ENCODE results near the gene VPS13D. TPM values are rescaled to one million over a fixed set of nuclear protein-coding genes. Genes with fewer than 3 reads are reported as not detected.
A peak's percentile ranks its signal among the peaks of the same experiment; 100 is the strongest.

The VPS13D gene
- total RNA-seq, 1 donor from 2014 or later = 33.6 TPM

DNA sequence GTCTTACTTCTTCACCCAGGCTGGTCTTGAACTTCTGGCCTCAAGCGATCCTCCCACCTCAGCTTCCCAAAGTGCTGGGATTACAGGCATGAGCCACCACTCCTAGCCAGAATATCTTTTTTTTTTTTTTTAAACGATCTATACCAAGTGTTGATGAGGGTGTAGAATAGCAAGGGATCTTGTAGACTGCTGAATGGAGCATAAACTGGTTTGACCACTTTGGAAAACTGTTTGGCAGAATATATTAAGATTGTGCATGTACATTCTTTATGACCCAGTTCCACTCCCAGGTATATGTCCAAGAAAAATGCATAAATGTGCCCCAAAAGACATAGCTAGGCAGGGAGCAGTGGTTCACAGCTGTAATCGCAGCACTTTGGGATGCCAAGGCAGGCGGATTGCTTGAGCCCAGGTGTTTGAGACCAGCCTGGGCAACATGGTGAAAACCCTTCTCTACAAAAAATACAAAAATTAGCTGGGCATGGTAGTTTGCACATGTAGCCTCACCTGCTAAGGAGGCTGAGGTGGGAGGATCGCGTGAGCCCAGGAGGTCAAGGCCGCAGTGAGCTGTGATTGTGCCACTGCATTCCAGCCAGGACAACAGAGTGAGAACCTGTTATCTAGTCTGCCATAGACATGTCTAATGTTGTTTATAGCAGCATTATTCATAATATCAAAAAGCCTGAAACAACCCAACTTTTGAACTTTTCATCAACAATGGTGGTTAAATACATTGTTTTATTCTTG is 184.0 kb downstream of the VPS13D start:
- H3K4me3 Mint-ChIP-seq = no peak overlapping the region
- H3K27me3 Mint-ChIP-seq (ENCODE audit: insufficient read depth) = no peaks in the 10 kb centered on the region
- H3K9me3 Mint-ChIP-seq = peaks cover 16% of the 10 kb centered on the region
- peaks cover 22% of the 10 kb centered on the region for H3K4me1 Mint-ChIP-seq (ENCODE audit: low read depth)
- intact Hi-C loops (cut with micrococcal nuclease) = loop anchor here (1.0 to 2.0 kb wide), 2 partner anchors 20 to 35 kb away; no protein-coding TSS in a partner anchor
- H3K27ac Mint-ChIP-seq = no peak overlapping the region
- H3K36me3 Mint-ChIP-seq (ENCODE audit: low read depth) = peaks cover 58% of the 10 kb centered on the region
- no peak for DNase-seq (ENCODE audit: low spot score)

DNA sequence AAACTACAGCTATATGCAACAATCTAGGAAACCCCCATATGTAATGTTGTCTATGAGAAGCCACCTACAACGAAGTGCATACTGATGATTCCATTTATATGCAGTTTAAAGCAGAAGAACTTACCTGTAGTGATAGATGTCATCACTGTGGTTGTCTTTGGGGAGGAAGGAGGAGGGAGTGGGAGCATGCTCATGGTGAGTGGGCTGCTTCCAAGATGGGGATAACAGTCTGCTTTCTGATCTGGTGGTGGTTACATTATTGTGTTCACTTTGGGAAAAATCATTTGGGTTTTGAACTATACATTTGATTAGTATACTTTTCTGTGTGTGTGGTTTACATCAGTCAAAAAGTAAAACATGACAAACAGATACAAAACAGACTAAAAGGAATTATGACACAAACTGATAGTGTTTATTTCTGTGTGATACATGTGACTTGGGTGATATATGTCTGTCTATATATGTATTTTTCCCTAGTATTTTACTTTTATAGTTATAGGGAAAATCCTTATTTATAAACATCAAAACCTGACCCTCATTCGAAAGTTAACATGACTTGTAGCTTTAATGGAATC is 184.7 kb downstream of the VPS13D start:
- no peak for DNase-seq (ENCODE audit: low spot score)
- Mint-ChIP-seq H3K36me3 (ENCODE audit: low read depth) (peaks cover 61% of the 10 kb centered on the region), H3K9me3 (peaks cover 15% of the 10 kb centered on the region), H3K27me3 (ENCODE audit: insufficient read depth) (no peaks in the 10 kb centered on the region), H3K4me3 (no peak overlapping the region), H3K27ac (peak overlapping the region; percentile 29), H3K4me1 (ENCODE audit: low read depth) (peaks cover 22% of the 10 kb centered on the region)
- intact Hi-C loops (cut with micrococcal nuclease) = loop anchor here (1.0 to 2.0 kb wide), 2 partner anchors 20 to 34 kb away; no protein-coding TSS in a partner anchor

DNA sequence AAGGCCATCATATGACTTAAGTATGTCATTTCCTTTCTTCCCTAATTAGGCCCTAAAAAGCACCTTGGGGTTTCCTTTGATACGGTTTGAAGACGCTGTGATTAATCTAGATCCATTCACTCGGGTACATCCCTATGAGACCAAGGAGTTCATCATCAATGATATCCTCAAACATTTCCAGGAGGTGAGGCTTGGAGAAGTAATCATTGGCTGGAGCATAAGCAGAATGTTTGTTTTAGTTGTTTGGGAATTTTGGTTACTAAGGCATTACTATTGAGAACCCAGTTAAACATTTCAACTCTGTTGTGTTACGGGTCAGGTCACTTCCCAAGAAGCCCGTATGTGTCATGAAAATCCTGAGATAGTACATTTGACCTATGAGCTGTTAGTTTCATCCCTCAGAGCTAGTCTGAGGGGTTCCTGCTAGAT is 185.2 kb downstream of the VPS13D start:
- intact Hi-C loops (cut with micrococcal nuclease) = loop anchor here (2.0 kb wide), 1 partner anchor 34 kb away; no protein-coding TSS in a partner anchor
- Mint-ChIP-seq H3K27me3 (ENCODE audit: insufficient read depth) (no peaks in the 10 kb centered on the region), H3K4me1 (ENCODE audit: low read depth) (peaks cover 22% of the 10 kb centered on the region), H3K27ac (no peak overlapping the region), H3K36me3 (ENCODE audit: low read depth) (peaks cover 56% of the 10 kb centered on the region), H3K4me3 (no peak overlapping the region), H3K9me3 (peaks cover 10% of the 10 kb centered on the region)
- DNase-seq (ENCODE audit: low spot score) = no peak

DNA sequence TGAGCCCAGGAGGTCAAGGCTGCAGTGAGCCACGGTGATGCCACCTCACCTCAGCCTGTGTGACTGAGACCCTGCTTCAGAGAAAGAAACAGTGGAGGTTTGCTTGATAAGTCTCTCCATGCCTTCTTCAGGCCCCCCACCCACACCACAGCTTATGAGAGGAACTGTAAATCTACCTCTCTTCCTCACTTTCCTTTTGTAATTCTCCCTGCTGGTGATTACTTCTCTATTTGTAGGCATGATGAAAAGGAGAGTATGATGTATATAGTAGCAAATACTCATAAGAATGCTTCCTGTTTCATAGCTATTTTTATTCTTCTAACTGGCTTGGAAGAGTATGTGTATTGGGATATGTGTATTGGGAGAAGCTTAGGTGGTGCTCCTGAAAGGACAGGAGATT is 186.3 kb downstream of the VPS13D start:
- Mint-ChIP-seq H3K4me3 (no peak overlapping the region), H3K27me3 (ENCODE audit: insufficient read depth) (no peaks in the 10 kb centered on the region), H3K36me3 (ENCODE audit: low read depth) (peaks cover 54% of the 10 kb centered on the region), H3K9me3 (peaks cover 2% of the 10 kb centered on the region), H3K4me1 (ENCODE audit: low read depth) (peaks cover 22% of the 10 kb centered on the region), H3K27ac (no peak overlapping the region)
- intact Hi-C loops (cut with micrococcal nuclease) = no loop called here
- no peak for DNase-seq (ENCODE audit: low spot score)

DNA sequence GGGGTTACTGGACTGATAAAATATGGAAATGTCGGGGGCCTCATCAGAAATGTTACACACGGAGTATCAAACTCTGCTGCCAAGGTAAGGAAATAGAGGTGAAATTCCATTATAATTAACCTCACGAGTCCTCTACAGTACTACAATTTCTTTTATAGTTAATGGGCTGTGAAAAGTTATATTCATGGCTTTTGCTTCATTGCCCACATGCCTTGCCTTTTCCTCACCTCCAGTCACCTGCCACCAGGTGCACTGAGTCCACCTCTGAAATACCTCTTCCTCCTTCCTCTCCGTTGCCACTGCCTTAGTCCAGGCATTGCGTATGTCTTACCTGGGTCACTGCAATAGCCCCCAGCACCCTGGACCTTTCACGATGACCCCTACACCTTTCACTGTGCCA is 186.9 kb downstream of the VPS13D start:
- DNase-seq (ENCODE audit: low spot score) = no peak
- Mint-ChIP-seq H3K4me1 (ENCODE audit: low read depth) (peaks cover 22% of the 10 kb centered on the region), H3K9me3 (no peaks in the 10 kb centered on the region), H3K27ac (no peak overlapping the region), H3K27me3 (ENCODE audit: insufficient read depth) (no peaks in the 10 kb centered on the region), H3K4me3 (no peak overlapping the region), H3K36me3 (ENCODE audit: low read depth) (peaks cover 56% of the 10 kb centered on the region)
- intact Hi-C loops (cut with micrococcal nuclease) = no loop called here

DNA sequence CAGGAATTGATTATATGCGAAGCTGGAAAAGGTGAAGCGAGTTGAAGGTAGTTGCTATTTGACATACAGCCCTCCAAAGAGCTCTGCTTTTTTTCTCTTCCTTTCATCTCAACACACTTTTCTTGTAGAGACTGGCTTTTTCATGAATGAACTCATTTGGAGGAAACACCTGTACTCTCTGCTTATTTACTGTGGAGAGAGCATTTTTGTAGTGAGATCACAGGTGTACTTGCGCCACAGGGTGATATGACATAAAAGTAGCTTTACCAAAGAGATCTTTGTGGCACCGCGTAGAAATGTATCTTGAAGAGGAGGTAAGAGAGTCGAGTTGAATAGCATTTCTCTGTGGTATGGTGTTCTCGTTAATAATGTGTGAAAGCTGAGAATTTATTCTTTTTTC is 187.6 kb downstream of the VPS13D start:
- peaks cover 53% of the 10 kb centered on the region for H3K36me3 Mint-ChIP-seq (ENCODE audit: low read depth)
- intact Hi-C loops (cut with micrococcal nuclease) = no loop called here
- peaks cover 22% of the 10 kb centered on the region for H3K4me1 Mint-ChIP-seq (ENCODE audit: low read depth)
- H3K27ac Mint-ChIP-seq = no peak overlapping the region
- no peaks in the 10 kb centered on the region for H3K9me3 Mint-ChIP-seq
- no peak overlapping the region for H3K4me3 Mint-ChIP-seq
- no peaks in the 10 kb centered on the region for H3K27me3 Mint-ChIP-seq (ENCODE audit: insufficient read depth)
- no peak for DNase-seq (ENCODE audit: low spot score)

DNA sequence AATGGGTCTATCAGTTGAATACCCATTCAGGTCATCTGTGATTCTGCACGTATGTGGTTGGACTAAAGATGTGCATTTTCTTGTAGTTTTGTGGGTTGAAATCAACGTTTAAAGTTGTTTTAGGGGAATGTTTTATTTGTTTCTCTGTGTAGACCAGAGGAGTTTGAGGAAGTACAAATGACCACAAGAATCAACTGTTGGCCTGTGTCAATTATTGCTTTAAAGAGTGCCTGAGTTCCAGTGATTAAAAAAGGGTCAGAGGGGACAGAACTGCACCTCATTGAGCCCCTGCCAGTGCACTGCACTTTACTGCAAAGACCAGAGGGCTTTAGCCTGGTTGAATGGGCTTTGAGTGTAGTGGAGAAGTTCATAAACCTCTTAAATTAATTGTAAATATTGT is 190.3 kb downstream of the VPS13D start:
- intact Hi-C loops (cut with micrococcal nuclease) = no loop called here
- Mint-ChIP-seq H3K4me1 (ENCODE audit: low read depth) (peaks cover 32% of the 10 kb centered on the region), H3K4me3 (no peak overlapping the region), H3K27ac (no peak overlapping the region), H3K9me3 (no peaks in the 10 kb centered on the region), H3K27me3 (ENCODE audit: insufficient read depth) (peaks cover 4% of the 10 kb centered on the region), H3K36me3 (ENCODE audit: low read depth) (peaks cover 43% of the 10 kb centered on the region)
- DNase-seq (ENCODE audit: low spot score) = no peak

DNA sequence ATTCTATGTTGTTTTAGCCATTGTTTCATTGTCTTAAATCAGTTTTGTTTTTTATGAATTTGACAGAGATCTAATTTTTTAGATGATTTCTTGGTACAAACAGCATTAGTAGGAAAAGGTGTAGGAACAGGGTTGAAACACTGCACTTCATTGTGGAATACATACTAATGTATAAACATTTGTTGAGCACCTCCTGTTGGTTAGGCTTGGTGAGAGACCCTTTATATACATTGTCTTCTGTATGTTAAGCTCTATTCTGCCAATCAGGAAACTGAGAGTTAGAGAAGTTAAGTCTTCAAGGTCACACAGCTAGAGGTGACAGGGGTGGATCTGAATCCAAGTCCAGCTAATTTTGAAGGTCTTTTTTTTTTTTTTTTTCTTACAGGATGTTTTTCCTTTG is 192.7 kb downstream of the VPS13D start:
- no peak overlapping the region for H3K4me3 Mint-ChIP-seq
- no peak overlapping the region for H3K27ac Mint-ChIP-seq
- intact Hi-C loops (cut with micrococcal nuclease) = no loop called here
- peaks cover 27% of the 10 kb centered on the region for H3K4me1 Mint-ChIP-seq (ENCODE audit: low read depth)
- peaks cover 4% of the 10 kb centered on the region for H3K27me3 Mint-ChIP-seq (ENCODE audit: insufficient read depth)
- no peak for DNase-seq (ENCODE audit: low spot score)
- no peaks in the 10 kb centered on the region for H3K9me3 Mint-ChIP-seq
- peaks cover 32% of the 10 kb centered on the region for H3K36me3 Mint-ChIP-seq (ENCODE audit: low read depth)

DNA sequence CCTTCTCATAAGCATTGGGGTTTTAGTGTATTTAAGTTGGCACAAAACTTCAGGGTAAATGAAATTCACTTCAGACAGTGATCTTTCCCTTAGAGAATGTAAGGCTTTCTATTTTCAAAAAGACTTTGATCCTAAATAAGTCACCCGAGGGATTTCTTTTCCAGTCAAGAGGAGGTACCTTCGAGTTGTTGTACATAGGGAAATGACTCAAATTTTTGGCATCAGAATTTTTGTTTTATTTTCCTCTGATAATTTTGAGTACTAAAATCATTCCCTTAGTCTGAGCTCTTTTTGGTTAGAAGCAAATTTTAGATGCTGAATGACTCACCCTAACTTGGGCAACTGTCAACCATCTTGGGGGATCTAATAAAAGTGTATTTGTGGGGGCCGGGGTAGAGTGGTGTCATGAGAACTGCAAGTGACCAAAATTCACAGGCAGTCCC is 194.3 kb downstream of the VPS13D start:
- H3K9me3 Mint-ChIP-seq = no peaks in the 10 kb centered on the region
- H3K4me3 Mint-ChIP-seq = no peak overlapping the region
- H3K27ac Mint-ChIP-seq = no peak overlapping the region
- DNase-seq (ENCODE audit: low spot score) = no peak
- H3K27me3 Mint-ChIP-seq (ENCODE audit: insufficient read depth) = peaks cover 4% of the 10 kb centered on the region
- H3K4me1 Mint-ChIP-seq (ENCODE audit: low read depth) = peaks cover 33% of the 10 kb centered on the region
- peaks cover 33% of the 10 kb centered on the region for H3K36me3 Mint-ChIP-seq (ENCODE audit: low read depth)
- intact Hi-C loops (cut with micrococcal nuclease) = no loop called here

DNA sequence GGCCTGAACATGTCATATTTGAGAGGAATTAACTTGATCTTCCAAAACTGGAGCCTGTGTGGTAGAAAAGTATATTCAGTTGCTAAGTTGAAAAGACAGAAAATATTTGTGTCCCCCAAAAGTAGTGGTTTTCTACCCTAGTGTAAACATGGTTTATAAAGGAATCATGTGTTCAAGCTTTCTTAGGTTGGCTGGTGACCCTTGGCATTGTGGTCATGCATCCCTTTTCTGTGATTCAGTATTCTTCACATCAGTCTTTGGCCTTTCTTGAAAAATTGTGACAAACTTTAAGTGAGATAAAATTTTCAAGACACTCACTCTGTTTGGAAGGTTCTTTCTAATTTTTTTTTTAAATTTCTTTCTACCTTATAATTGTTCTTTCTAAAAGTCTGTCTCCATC is 195.0 kb downstream of the VPS13D start:
- intact Hi-C loops (cut with micrococcal nuclease) = no loop called here
- no peak overlapping the region for H3K4me3 Mint-ChIP-seq
- H3K27me3 Mint-ChIP-seq (ENCODE audit: insufficient read depth) = peaks cover 4% of the 10 kb centered on the region
- H3K36me3 Mint-ChIP-seq (ENCODE audit: low read depth) = peaks cover 30% of the 10 kb centered on the region
- H3K4me1 Mint-ChIP-seq (ENCODE audit: low read depth) = peaks cover 33% of the 10 kb centered on the region
- DNase-seq (ENCODE audit: low spot score) = no peak
- no peaks in the 10 kb centered on the region for H3K9me3 Mint-ChIP-seq
- H3K27ac Mint-ChIP-seq = no peak overlapping the region

DNA sequence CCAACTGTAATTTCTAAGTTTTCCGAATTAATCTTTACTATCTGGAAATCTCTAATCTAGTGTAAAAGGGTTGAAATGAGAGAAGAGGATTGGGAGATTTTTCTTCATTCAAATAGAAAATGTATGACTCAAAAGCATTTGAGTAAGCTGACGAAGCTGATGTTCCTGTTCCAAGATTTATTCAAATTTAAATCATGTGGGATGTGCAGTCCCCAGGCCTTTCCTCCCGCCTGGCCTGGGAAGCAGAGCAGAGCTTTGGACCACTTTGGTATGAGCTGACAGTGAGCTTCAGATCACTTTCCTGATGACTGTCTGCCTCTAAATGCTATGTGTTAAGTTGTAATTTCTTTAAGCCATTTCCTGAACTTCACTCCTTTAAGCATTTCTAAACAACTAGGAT is 196.2 kb downstream of the VPS13D start:
- intact Hi-C loops (cut with micrococcal nuclease) = no loop called here
- Mint-ChIP-seq H3K27me3 (ENCODE audit: insufficient read depth) (peaks cover 4% of the 10 kb centered on the region), H3K36me3 (ENCODE audit: low read depth) (peaks cover 33% of the 10 kb centered on the region), H3K4me3 (no peak overlapping the region), H3K27ac (no peak overlapping the region), H3K4me1 (ENCODE audit: low read depth) (peaks cover 39% of the 10 kb centered on the region), H3K9me3 (no peaks in the 10 kb centered on the region)
- DNase-seq (ENCODE audit: low spot score) = no peak

DNA sequence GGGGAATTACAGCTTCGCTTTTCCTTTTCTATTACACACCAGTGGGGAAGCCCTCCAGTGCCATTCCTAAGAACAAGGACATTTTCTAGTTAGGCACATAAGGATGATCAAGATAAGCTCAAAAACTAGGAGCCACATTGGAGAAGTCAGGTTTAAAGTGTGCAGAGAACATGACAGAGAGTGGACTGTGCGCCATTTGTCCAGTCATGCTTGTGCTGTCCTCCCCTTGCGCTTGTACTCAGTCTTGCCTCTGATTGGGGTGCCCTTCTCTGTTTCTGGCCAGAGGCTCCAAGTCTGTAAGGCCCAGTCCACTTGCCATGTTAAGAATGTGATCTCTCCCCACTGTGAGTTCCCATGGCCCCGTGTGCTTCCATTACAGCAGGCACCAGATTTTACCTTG is 198.5 kb downstream of the VPS13D start:
- Mint-ChIP-seq H3K9me3 (no peaks in the 10 kb centered on the region), H3K4me3 (no peak overlapping the region), H3K4me1 (ENCODE audit: low read depth) (peaks cover 38% of the 10 kb centered on the region), H3K27me3 (ENCODE audit: insufficient read depth) (no peaks in the 10 kb centered on the region), H3K36me3 (ENCODE audit: low read depth) (peaks cover 33% of the 10 kb centered on the region), H3K27ac (no peak overlapping the region)
- intact Hi-C loops (cut with micrococcal nuclease) = no loop called here
- DNase-seq (ENCODE audit: low spot score) = no peak

DNA sequence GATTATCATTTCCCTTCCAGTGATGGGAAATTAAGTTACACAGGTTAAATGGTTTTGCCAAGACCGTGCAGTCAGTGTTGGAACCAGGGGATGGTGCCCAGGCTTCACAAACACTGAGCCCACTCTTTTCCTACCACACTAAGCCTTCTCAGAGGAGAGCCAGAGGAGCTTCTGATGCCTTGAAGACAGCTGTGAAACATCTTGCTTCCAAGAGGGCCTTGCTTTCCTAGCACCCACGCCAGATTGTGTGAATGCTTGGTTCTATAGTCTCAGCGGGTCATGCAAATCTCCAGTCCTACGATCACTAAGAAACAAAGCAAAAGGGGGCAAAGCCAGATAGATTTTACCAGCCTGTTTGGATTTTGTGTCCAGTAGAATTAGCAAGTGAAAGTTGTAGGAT is 200.7 kb downstream of the VPS13D start:
- peaks cover 30% of the 10 kb centered on the region for H3K36me3 Mint-ChIP-seq (ENCODE audit: low read depth)
- H3K27ac Mint-ChIP-seq = no peak overlapping the region
- peaks cover 46% of the 10 kb centered on the region for H3K4me1 Mint-ChIP-seq (ENCODE audit: low read depth)
- peaks cover 3% of the 10 kb centered on the region for H3K27me3 Mint-ChIP-seq (ENCODE audit: insufficient read depth)
- DNase-seq (ENCODE audit: low spot score) = no peak
- H3K9me3 Mint-ChIP-seq = no peaks in the 10 kb centered on the region
- no peak overlapping the region for H3K4me3 Mint-ChIP-seq
- intact Hi-C loops (cut with micrococcal nuclease) = no loop called here

Measured in activated T-helper 1 cell treated with anti-CD3 and anti-CD28 coated beads, Interleukin-12 subunit alpha, Interleukin-12 subunit beta, Interleukin-2, Interleukin-4 antibody, amounts not matched to agents 30 ng/mL and 10 ng/mL and 1 ng/mL, durations not matched to agents 14 hours and 24 hours and 36 hours (primary cell).